IMR-90 (cell line): ENCODE measurements around the gene ATRNL1.

Experiments
- MAFK ChIP-seq: IDR thresholded peaks from 2 replicates; pipeline ENCODE4 v1.6.1; 2012; ENCODE audit warnings: low read depth, low read length, improper control_type of control experiment
- MAZ ChIP-seq: IDR thresholded peaks from 2 replicates; pipeline ENCODE4 v1.6.1; 2012; ENCODE audit warnings: low read depth, mild to moderate bottlenecking, low read length, improper control_type of control experiment, moderate library complexity, borderline replicate concordance
- MXI1 ChIP-seq: IDR thresholded peaks from 2 replicates; pipeline ENCODE4 v1.6.1; 2012; ENCODE audit warnings: low read depth, mild to moderate bottlenecking, low read length, moderate library complexity, borderline replicate concordance
- NFE2L2 ChIP-seq: fragments of 150-350 bp; IDR thresholded peaks from 2 replicates; pipeline ENCODE4 v1.6.1; 2016; ENCODE audit warnings: low read depth, mild to moderate bottlenecking, low read length
- POLR2A ChIP-seq: IDR thresholded peaks from 2 replicates; pipeline ENCODE4 v1.6.1; 2012; ENCODE audit warnings: mild to moderate bottlenecking, low read depth, low read length
- RAD21 ChIP-seq: IDR thresholded peaks from 2 replicates; pipeline ENCODE4 v1.6.1; 2012; ENCODE audit warnings: low read length, improper control_type of control experiment
- RCOR1 ChIP-seq: IDR thresholded peaks from 2 replicates; pipeline ENCODE4 v1.6.1; 2012; ENCODE audit warnings: mild to moderate bottlenecking, low read length, improper control_type of control experiment; ENCODE audit not compliant: insufficient replicate concordance
- RFX5 ChIP-seq: IDR thresholded peaks from 2 replicates; pipeline ENCODE4 v1.8.0; 2012; ENCODE audit warnings: low read depth, mild to moderate bottlenecking, low read length, moderate library complexity
- TF ChIP-seq, protein P1 (sequence below): conservative IDR thresholded peaks from 2 replicates; pipeline ENCODE4 v1.5.1; 2012; ENCODE audit warnings: mild to moderate bottlenecking, low read depth, low read length, improper control_type of control experiment
- TF ChIP-seq, protein P2 (sequence below): fragments of 150-350 bp; IDR thresholded peaks from 2 replicates; pipeline ENCODE4 v1.6.1; 2016; ENCODE audit warnings: low read depth, mild to moderate bottlenecking, low read length, moderate library complexity, borderline replicate concordance

DNA sequence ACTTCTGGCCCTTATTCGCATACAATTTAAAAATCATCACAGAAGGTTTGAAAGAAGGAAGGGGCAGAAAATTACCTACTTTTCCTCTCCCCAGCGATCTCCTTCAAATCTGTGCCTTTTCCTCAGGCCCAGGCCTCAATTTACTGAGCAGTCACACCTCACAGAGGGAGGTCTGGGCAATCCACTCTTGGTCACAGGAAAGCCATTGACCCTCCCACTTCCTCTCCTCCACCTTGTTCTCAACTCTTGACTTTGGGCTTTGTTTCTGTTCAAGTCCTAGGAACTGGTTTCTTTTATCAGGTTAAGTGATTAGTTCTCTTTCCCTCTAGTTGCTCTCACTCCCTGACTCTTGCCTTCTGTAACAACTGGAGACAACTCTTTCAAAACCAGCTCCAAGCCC is 37.0 kb upstream of the ATRNL1 start:
- TF ChIP-seq, protein P1, sequence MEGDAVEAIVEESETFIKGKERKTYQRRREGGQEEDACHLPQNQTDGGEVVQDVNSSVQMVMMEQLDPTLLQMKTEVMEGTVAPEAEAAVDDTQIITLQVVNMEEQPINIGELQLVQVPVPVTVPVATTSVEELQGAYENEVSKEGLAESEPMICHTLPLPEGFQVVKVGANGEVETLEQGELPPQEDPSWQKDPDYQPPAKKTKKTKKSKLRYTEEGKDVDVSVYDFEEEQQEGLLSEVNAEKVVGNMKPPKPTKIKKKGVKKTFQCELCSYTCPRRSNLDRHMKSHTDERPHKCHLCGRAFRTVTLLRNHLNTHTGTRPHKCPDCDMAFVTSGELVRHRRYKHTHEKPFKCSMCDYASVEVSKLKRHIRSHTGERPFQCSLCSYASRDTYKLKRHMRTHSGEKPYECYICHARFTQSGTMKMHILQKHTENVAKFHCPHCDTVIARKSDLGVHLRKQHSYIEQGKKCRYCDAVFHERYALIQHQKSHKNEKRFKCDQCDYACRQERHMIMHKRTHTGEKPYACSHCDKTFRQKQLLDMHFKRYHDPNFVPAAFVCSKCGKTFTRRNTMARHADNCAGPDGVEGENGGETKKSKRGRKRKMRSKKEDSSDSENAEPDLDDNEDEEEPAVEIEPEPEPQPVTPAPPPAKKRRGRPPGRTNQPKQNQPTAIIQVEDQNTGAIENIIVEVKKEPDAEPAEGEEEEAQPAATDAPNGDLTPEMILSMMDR = no peak
- no peak for TF ChIP-seq POLR2A
- no peak for TF ChIP-seq MAFK
- no peak for TF ChIP-seq RFX5
- TF ChIP-seq NFE2L2 = no peak
- TF ChIP-seq MAZ = no peak
- no peak for TF ChIP-seq RCOR1
- TF ChIP-seq, protein P2, sequence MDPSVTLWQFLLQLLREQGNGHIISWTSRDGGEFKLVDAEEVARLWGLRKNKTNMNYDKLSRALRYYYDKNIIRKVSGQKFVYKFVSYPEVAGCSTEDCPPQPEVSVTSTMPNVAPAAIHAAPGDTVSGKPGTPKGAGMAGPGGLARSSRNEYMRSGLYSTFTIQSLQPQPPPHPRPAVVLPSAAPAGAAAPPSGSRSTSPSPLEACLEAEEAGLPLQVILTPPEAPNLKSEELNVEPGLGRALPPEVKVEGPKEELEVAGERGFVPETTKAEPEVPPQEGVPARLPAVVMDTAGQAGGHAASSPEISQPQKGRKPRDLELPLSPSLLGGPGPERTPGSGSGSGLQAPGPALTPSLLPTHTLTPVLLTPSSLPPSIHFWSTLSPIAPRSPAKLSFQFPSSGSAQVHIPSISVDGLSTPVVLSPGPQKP = no peak
- TF ChIP-seq RAD21 = no peak
- TF ChIP-seq MXI1 = no peak
